GM12878 (cell line): ENCODE measurements around the gene TYROBP. TPM values are rescaled to one million over a fixed set of nuclear protein-coding genes. Genes with fewer than 3 reads are reported as not detected.

ENCODE experiments used
- ASH2L ChIP-seq: fragments of 300-600, 200-600 bp; sonication (generic); IDR thresholded peaks from 2 replicates; pipeline ENCODE4 v1.6.1; 2017; ENCODE audit warnings: low read depth, mild to moderate bottlenecking, borderline replicate concordance
- BRCA1 ChIP-seq: IDR thresholded peaks from 2 replicates; pipeline ENCODE4 v1.6.1; 2011; ENCODE audit warnings: low read depth, low read length, improper control_type of control experiment
- CBX3 ChIP-seq: fragments of 200-600 bp; sonication (generic); IDR thresholded peaks from 2 replicates; pipeline ENCODE4 v1.6.1; 2016; ENCODE audit warnings: low read depth, borderline replicate concordance
- EED ChIP-seq: sonication (generic); IDR thresholded peaks from 2 replicates; pipeline ENCODE4 v1.6.1; 2016; ENCODE audit warnings: antibody characterized with exemption, low read depth
- ESRRA ChIP-seq: IDR thresholded peaks from 2 replicates; pipeline ENCODE4 v1.6.1; 2012; ENCODE audit warnings: mild to moderate bottlenecking, low read length, improper control_type of control experiment
- GABPA ChIP-seq: IDR thresholded peaks from 2 replicates; pipeline ENCODE4 v1.6.1; 2014; ENCODE audit warnings: antibody characterized with exemption, low read depth, mild to moderate bottlenecking, inconsistent platforms
- JUND ChIP-seq: IDR thresholded peaks from 2 replicates; pipeline ENCODE4 v1.6.1; 2012; ENCODE audit warnings: low read depth, mild to moderate bottlenecking, low read length, improper control_type of control experiment, moderate library complexity
- NBN ChIP-seq: fragments of 450-650 bp; IDR thresholded peaks from 2 replicates; pipeline ENCODE4 v1.6.1; 2016
- PML ChIP-seq: IDR thresholded peaks from 2 replicates; pipeline ENCODE4 v1.6.1; 2012; ENCODE audit warnings: low read length, inconsistent platforms
- POLR2AphosphoS2 ChIP-seq: IDR thresholded peaks from 2 replicates; pipeline ENCODE4 v1.6.1; 2011; ENCODE audit warnings: low read depth, mild to moderate bottlenecking, low read length, improper control_type of control experiment, moderate library complexity
- RBBP5 ChIP-seq: fragments of 200-600 bp; sonication (generic); conservative IDR thresholded peaks from 2 replicates; pipeline ENCODE4 v1.6.1; 2016
- RELB ChIP-seq: fragments of 450-650 bp; IDR thresholded peaks from 2 replicates; pipeline ENCODE4 v1.6.1; 2017; ENCODE audit warnings: low read depth, mild to moderate bottlenecking, moderate library complexity
- SIX5 ChIP-seq: IDR thresholded peaks from 2 replicates; pipeline ENCODE4 v1.6.1; 2011; ENCODE audit warnings: mild to moderate bottlenecking, low read depth, low read length, moderate library complexity; ENCODE audit not compliant: severe bottlenecking
- SP1 ChIP-seq: IDR thresholded peaks from one replicate; pipeline ENCODE4 v1.6.1; 2011; ENCODE audit warnings: low read depth, low read length
- SPI1 ChIP-seq: IDR thresholded peaks from 2 replicates; pipeline ENCODE4 v1.6.1; 2011; ENCODE audit warnings: low read depth, mild to moderate bottlenecking, low read length, moderate library complexity, borderline replicate concordance; ENCODE audit not compliant: insufficient read depth
- STAT1 ChIP-seq: fragments of 450-650 bp; conservative IDR thresholded peaks from 2 replicates; pipeline ENCODE4 v1.6.1; 2014; ENCODE audit warnings: antibody characterized with exemption, mild to moderate bottlenecking
- TCF12 ChIP-seq: IDR thresholded peaks from 2 replicates; pipeline ENCODE4 v1.6.1; 2011; ENCODE audit warnings: low read depth, mild to moderate bottlenecking, low read length
- TCF7 ChIP-seq: IDR thresholded peaks from 2 replicates; pipeline ENCODE4 v1.6.1; 2014; ENCODE audit warnings: antibody characterized with exemption, borderline replicate concordance
- WRNIP1 ChIP-seq: IDR thresholded peaks from 2 replicates; pipeline ENCODE4 v1.6.1; 2011; ENCODE audit warnings: low read depth, low read length, improper control_type of control experiment, borderline replicate concordance
- YY1 ChIP-seq: IDR thresholded peaks from 2 replicates; pipeline ENCODE4 v1.6.1; 2011; ENCODE audit warnings: low read depth, mild to moderate bottlenecking, low read length
- ZBTB11 ChIP-seq: fragments of 450-650 bp; formaldehyde crosslinking; IDR thresholded peaks from 2 replicates; pipeline ENCODE4 v1.5.0; 2022; ENCODE audit warnings: mild to moderate bottlenecking, missing genetic modification characterization
- ZNF207 ChIP-seq: fragments of 450-650 bp; IDR thresholded peaks from 2 replicates; pipeline ENCODE4 v1.6.1; 2014; ENCODE audit warnings: antibody characterized with exemption, mild to moderate bottlenecking, borderline replicate concordance
- ZSCAN29 ChIP-seq: fragments of 450-650 bp; IDR thresholded peaks from 2 replicates; pipeline ENCODE4 v1.6.1; 2017; ENCODE audit warnings: mild to moderate bottlenecking, moderate library complexity
- ZZZ3 ChIP-seq: IDR thresholded peaks from 2 replicates; pipeline ENCODE4 v1.6.1; 2011; ENCODE audit warnings: low read depth; ENCODE audit not compliant: control insufficient read depth, insufficient read length
- polyA plus RNA-seq, 11 experiments: library from polyadenylated mRNA; depleted of rRNA in 4 of 11; unstranded in 6 of 11; stranded (reverse) in 5 of 11; fragments of >200 nt; fragmentation: Nextera tagmentation in 4 of 11; fragmentation: Illumina TruSeq in 1 of 11; extraction: Ambion mirVana in 4 of 11; extraction: Trizol in 1 of 11; gene quantifications; 1 replicate in 1 of 11; 2 replicates in 10 of 11; pipeline versions ENCODE4 v1.2.1 to v1.2.3, GENCODE V29; 2011 to 2016; ENCODE audit warnings: inconsistent platforms in 2 of 11, missing spikeins in 2 of 11, low read depth in 1 of 11
- total RNA-seq, 4 experiments: library from RNA; depleted of rRNA in 3 of 4; stranded (reverse); fragments of >200 nt in 3 of 4; fragmentation: Illumina TruSeq in 1 of 4; extraction: Trizol in 1 of 4; gene quantifications; 2 replicates each; pipeline versions ENCODE4 v1.2.1 to v1.2.3, GENCODE V29; 2013 to 2021
- TF ChIP-seq, protein P1 (sequence below): IDR thresholded peaks from 2 replicates; pipeline ENCODE4 v1.6.1; 2011; ENCODE audit warnings: mild to moderate bottlenecking, low read depth, low read length, moderate library complexity; ENCODE audit not compliant: insufficient replicate concordance
- TF ChIP-seq, protein P2 (sequence below): fragments of 450-650 bp; IDR thresholded peaks from 2 replicates; pipeline ENCODE4 v1.6.1; 2014; ENCODE audit warnings: mild to moderate bottlenecking

TYROBP gene
- total and polyA plus RNA-seq, 10 of the 15 experiments (the other 5 are each of a cell fraction or from before 2014, with no cell fraction given), result 0.33 to 2.4 (median 0.58) TPM; not detected in 2

DNA sequence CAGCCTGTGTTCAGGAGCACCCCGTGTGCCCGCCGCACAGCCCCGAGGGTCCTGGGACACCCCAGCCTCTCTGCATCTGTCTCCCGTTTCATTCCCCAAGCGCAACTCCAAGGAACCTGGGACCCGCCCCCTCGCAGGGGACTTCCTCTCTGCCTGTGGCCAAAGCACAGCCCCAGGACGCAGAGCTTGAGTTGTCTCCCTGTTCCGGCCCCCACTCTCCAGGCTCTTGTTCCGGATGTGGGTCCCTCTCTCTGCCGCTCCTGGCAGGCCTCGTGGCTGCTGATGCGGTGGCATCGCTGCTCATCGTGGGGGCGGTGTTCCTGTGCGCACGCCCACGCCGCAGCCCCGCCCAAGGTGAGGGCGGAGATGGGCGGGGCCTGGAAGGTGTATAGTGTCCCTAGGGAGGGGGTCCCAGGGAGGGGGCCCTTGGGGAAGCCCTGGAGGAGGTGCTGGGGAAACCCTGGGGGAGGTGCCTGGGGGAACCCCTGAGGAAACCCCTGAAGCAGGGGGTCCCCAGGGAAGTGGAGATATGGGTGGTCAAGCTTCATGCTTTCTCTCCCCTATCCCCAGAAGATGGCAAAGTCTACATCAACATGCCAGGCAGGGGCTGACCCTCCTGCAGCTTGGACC lies 4.4 kb downstream of the TYROBP start (continued):
- TF ChIP-seq ASH2L, result no peak
- TF ChIP-seq CBX3, result no peak
- TF ChIP-seq JUND, result 0 out of 2 replicates have a peak, but pooled peaks have one; percentile 23
- TF ChIP-seq, protein P1, sequence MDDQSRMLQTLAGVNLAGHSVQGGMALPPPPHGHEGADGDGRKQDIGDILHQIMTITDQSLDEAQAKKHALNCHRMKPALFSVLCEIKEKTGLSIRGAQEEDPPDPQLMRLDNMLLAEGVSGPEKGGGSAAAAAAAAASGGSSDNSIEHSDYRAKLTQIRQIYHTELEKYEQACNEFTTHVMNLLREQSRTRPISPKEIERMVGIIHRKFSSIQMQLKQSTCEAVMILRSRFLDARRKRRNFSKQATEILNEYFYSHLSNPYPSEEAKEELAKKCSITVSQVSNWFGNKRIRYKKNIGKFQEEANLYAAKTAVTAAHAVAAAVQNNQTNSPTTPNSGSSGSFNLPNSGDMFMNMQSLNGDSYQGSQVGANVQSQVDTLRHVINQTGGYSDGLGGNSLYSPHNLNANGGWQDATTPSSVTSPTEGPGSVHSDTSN, result no peak
- TF ChIP-seq RELB, result peak; percentile 91
- TF ChIP-seq ZBTB11 (CRISPR knock-in tag), result no peak
- peak; percentile 95 for TF ChIP-seq EED
- TF ChIP-seq TCF7, result no peak
- no peak for TF ChIP-seq STAT1
- peak; percentile 69; the same call in 1 of the 2 replicates for TF ChIP-seq TCF12
- TF ChIP-seq ZNF207, result peak; percentile 38; the same call in 1 of the 2 replicates
- TF ChIP-seq BRCA1, result no peak
- 0 out of 2 replicates have a peak, but pooled peaks have one; percentile 76 for TF ChIP-seq PML
- TF ChIP-seq, protein P2, sequence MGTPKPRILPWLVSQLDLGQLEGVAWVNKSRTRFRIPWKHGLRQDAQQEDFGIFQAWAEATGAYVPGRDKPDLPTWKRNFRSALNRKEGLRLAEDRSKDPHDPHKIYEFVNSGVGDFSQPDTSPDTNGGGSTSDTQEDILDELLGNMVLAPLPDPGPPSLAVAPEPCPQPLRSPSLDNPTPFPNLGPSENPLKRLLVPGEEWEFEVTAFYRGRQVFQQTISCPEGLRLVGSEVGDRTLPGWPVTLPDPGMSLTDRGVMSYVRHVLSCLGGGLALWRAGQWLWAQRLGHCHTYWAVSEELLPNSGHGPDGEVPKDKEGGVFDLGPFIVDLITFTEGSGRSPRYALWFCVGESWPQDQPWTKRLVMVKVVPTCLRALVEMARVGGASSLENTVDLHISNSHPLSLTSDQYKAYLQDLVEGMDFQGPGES, result no peak
- TF ChIP-seq WRNIP1, result no peak
- TF ChIP-seq GABPA, result peak; percentile 75
- TF ChIP-seq POLR2AphosphoS2, result no peak
- peak; percentile 92 for TF ChIP-seq NBN
- no peak for TF ChIP-seq ESRRA
- no peak for TF ChIP-seq ZZZ3
- peak; percentile 82; the same call in 1 of the 2 replicates for TF ChIP-seq SPI1
- TF ChIP-seq RBBP5, result no peak
- TF ChIP-seq SP1, result peak; percentile 74
- no peak for TF ChIP-seq SIX5
- TF ChIP-seq ZSCAN29, result no peak
- TF ChIP-seq YY1, result peak; percentile 22; the same call in 1 of the 2 replicates
